Pancreas (tissue), 10 donors: Measurements from ENCODE around the gene FSD1. TPM values are rescaled to one million over a fixed set of nuclear protein-coding genes. Genes with fewer than 3 reads are reported as not detected.

ENCODE experiments used
- ATAC-seq, 4 donors: fragments of 200-7000 bp; cut with Tn5 transposase; one replicate each; pipeline versions ENCODE4 v1.8.0 to v1.9.1; 2020; ENCODE audit warnings: mild to moderate bottlenecking in 4 of 4, moderate library complexity in 4 of 4
- DNase-seq, 6 donors: peaks; one replicate each; pipeline ENCODE4 v3.0.0-alpha.2; 2020
- FAIRE-seq: peaks from 2 replicates; lab custom pipeline; 2012; peaks lifted over from hg19 to GRCh38; lab: Jason Lieb, UNC
- H3K27ac ChIP-seq, 4 donors: fragments of 200-600 bp; sonication (generic); 1 replicate in 3 of 4; 2 replicates in 1 of 4; pipeline versions ENCODE4 v1.5.0 to v1.8.0; 2020
- H3K27me3 ChIP-seq, 4 donors: fragments of 200-600 bp; one replicate each; pipeline ENCODE4 v1.8.0; 2021
- H3K36me3 ChIP-seq, 3 donors: fragments of 200-600 bp; sonication (generic) in 1 of 3; one replicate each; pipeline versions ENCODE4 v1.5.0 to v1.8.0; 2020 to 2021
- H3K4me1 ChIP-seq, 3 donors: fragments of 200-600 bp; one replicate each; pipeline ENCODE4 v1.8.0; 2021
- H3K4me3 ChIP-seq, 4 donors: fragments of 200-600 bp; sonication (generic) in 2 of 4; one replicate each; pipeline versions ENCODE4 v1.5.0 to v1.8.0; 2020 to 2021
- H3K9me3 ChIP-seq, 4 donors: fragments of 200-600 bp; one replicate each; pipeline ENCODE4 v1.8.0; 2021
- CTCF ChIP-seq, 4 donors: fragments of 200-600 bp; sonication (generic) in 3 of 4; IDR thresholded peaks; one replicate each; pipeline versions ENCODE4 v1.5.0 to v1.8.0; 2021; ENCODE audit warnings: antibody characterized with exemption in 4 of 4
- WGBS, 2 donors: extraction: QIAGEN DNeasy Blood & Tissue Kit; methylation state at CpG; one replicate each; pipeline ENCODE4 v1.1.7; 2013; 5-methylcytosine and 5-hydroxymethylcytosine counted together
- intact Hi-C, 3 donors: fragments of 100-400 bp; cut with DNase I; formaldehyde crosslinking; loops; one replicate each; pipeline versions ENCODE4 v1.11.1 to v1.14.2; 2022
- polyA plus RNA-seq, 2 donors: library from polyadenylated mRNA; stranded (reverse); fragments of 200-250 nt; gene quantifications; one replicate each; pipeline ENCODE4 v1.2.3, GENCODE V29; 2013
- total RNA-seq, 6 donors: library from RNA; stranded (reverse); fragmentation: NEBNext Ultra II Directional in 4 of 6; extraction: Animal tissue kit (Norgen Biotek cat#: 25700) in 4 of 6; gene quantifications; one replicate each; pipeline versions ENCODE4 v1.2.1 to v1.2.4, GENCODE V29; 2021 to 2023
- donor health status: healthy with polysubstance abuse.
- donor health status: DM: no; HTN: no; CAD: no; lungs with moderate emphysema.
- donor health status: DM: no; HTN: no; CAD: no.
- donor health status: control.
- donor health status: control.
- donor health status: Bipolar disorder and iron deficiency.
- donor health status: DM: yes; HTN: yes; CAD: no.
- donor health status: DM: no; HTN: no; CAD: no.
- donor health status: DM: no; HTN: no; CAD: no.
- donor health status: DM: yes; HTN: yes; CAD: no.

The FSD1 gene
- total and polyA plus RNA-seq, 8 donors, result 0.21 to 0.50 TPM; not detected in 6

GRCh38 chr19:4298810-4299550 lies 5.4 kb upstream of the FSD1 start:
- WGBS, 2 donors, result 76 to 78% methylated on average over 8 of the region's 8 CpGs
- TF ChIP-seq CTCF (IDR thresholded peaks at IDR 0.05), result no peak
- FAIRE-seq, result no peak

DNA sequence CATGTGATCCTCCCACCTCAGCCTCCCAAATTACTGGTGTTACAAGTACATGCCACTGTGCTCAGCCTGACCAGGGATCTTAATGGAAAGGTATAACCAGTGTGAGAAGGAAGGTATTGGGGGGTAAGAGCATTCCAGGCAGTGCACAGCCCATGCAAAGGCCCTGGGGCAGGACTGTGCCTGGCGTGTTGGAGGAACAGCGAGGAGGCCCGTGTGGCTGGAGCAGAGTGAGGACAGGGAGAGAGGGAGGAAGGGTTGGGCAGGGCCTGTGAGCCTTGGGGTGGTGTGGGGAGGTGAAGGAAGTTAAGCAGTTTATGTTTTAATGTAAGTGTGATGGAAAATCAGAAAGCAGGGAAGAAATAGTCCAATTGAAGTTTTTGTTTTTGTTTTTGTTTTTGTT lies 3.8 kb upstream of the FSD1 start:
- no peak for ATAC-seq
- Histone ChIP-seq H3K27ac (no peak overlapping the region), H3K4me3 (no peak overlapping the region), H3K27me3 (peaks cover 0 to 6% (median 3%) of the 10 kb centered on the region in 4 donors), H3K36me3 (no peaks in the 10 kb centered on the region), H3K4me1 (no peaks in the 10 kb centered on the region), H3K9me3 (no peaks in the 10 kb centered on the region)
- intact Hi-C loops, result no loop called here
- DNase-seq, result no peak
- TF ChIP-seq CTCF (IDR thresholded peaks at IDR 0.05), result no peak
- no peak for FAIRE-seq
- 86 to 97% methylated on average over 3 of the region's 3 CpGs for WGBS, 2 donors

More at GRCh38 chr19:4298810-4299550, 5.4 kb upstream of the FSD1 start:
- Histone ChIP-seq H3K4me3 (no peak overlapping the region), H3K9me3 (no peaks in the 10 kb centered on the region), H3K36me3 (no peaks in the 10 kb centered on the region), H3K27ac (no peak overlapping the region), H3K27me3 (no peaks in the 10 kb centered on the region), H3K4me1 (no peaks in the 10 kb centered on the region)
- intact Hi-C loops, result no loop called here
- ATAC-seq, result no peak
- DNase-seq, result no peak

DNA sequence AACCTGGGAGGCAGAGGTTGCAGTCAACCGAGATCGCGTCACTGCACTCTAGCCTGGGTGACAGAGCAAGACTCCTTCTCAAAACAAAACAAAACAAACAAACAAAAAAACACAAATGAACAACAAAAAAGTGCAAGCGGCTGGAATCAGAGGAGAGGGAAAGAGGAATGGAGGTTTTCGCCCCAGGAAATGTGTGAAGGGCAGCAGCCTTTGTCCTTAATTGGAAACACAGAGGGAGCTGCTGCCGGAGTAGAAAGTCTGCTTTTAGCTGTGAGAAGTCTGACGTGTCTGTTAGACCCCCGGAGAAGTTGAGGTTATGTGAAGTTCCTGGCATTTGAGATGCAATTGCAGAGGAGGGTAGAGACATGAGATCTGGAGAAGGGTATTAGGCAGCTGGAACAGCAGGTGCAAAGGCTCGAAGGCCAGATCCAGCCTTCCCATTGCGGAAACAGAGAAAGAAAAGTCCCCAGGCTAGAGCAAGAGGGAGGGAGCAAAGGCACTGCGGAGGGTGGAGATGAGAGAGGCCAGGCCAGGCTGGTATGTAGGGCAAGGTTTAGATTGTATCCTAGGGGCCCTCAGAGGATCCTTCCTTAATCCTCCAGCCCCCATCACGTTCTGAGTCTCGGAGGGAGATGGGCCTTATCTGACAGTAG lies 2.7 kb upstream of the FSD1 start:
- Histone ChIP-seq H3K27ac (no peak overlapping the region), H3K4me3 (no peak overlapping the region), H3K9me3 (no peaks in the 10 kb centered on the region), H3K4me1 (no peaks in the 10 kb centered on the region), H3K36me3 (no peaks in the 10 kb centered on the region), H3K27me3 (peaks cover 0 to 6% (median 3%) of the 10 kb centered on the region in 4 donors)
- TF ChIP-seq CTCF (IDR thresholded peaks at IDR 0.05), result no peak
- ATAC-seq, result no peak
- WGBS, 2 donors, result 61 to 66% methylated on average over 13 of the region's 13 CpGs
- FAIRE-seq, result no peak
- DNase-seq, result no peak
- intact Hi-C loops, result no loop called here

- no peak for DNase-seq
- no peak for FAIRE-seq
- Histone ChIP-seq H3K4me3 (no peak within 1 kb of the TSS), H3K9me3 (no peaks in the 10 kb centered on the region), H3K27me3 (peaks cover 0 to 6% (median 3%) of the 10 kb centered on the region in 4 donors), H3K4me1 (no peaks in the 10 kb centered on the region), H3K36me3 (no peaks in the 10 kb centered on the region), H3K27ac (no peak within 1 kb of the TSS)
- WGBS, 2 donors, result 56 to 70% methylated on average over 8 of the region's 8 CpGs
- no peak for TF ChIP-seq CTCF (IDR thresholded peaks at IDR 0.05)
- intact Hi-C loops, result no loop called here
- ATAC-seq, result no peak
Observed at GRCh38 chr19:4302243-4302640, 2.2 kb upstream of the FSD1 start, which contains the start of gene TMIGD2. TMIGD2 (minus strand) TSS chr19:4302389; CDS start chr19:4302385, 4 bp downstream.
